HFFc6 (cell line): ENCODE measurements around the gene SUMO3. TPM values are rescaled to one million over a fixed set of nuclear protein-coding genes. Genes with fewer than 3 reads are reported as not detected.

Source experiments
- DNase-seq: peaks from one replicate; pipeline ENCODE4 v3.0.0-alpha.2; 2018
- H3K27ac Mint-ChIP-seq: 2 replicates; pipeline ENCODE4 v1.8.0; 2020; ENCODE audit warnings: mild to moderate bottlenecking, mixed read lengths
- H3K27me3 Mint-ChIP-seq: 2 replicates; pipeline ENCODE4 v1.8.0; 2021; ENCODE audit warnings: mild to moderate bottlenecking, moderate library complexity, mixed read lengths; ENCODE audit not compliant: insufficient read depth
- H3K36me3 Mint-ChIP-seq: 2 replicates; pipeline ENCODE4 v1.8.0; 2021; ENCODE audit warnings: low read depth, mixed read lengths
- H3K4me1 Mint-ChIP-seq: 2 replicates; pipeline ENCODE4 v1.8.0; 2020; ENCODE audit warnings: low read depth, mixed read lengths
- H3K4me3 Mint-ChIP-seq: 2 replicates; pipeline ENCODE4 v1.8.0; 2020; ENCODE audit warnings: mild to moderate bottlenecking, moderate library complexity, mixed read lengths
- H3K9me3 Mint-ChIP-seq: 2 replicates; pipeline ENCODE4 v1.8.0; 2020; ENCODE audit warnings: mild to moderate bottlenecking, mixed read lengths
- total RNA-seq, 6 experiments: library from RNA; stranded (reverse); fragmentation: NEBNext Ultra II Directional; extraction: Animal tissue kit (Norgen Biotek cat#: 25700); gene quantifications; 2 replicates in 1 of 6; 3 replicates in 5 of 6; pipeline ENCODE4 v1.2.3, GENCODE V29; 2021
- TF ChIP-seq, protein P1 (sequence below): fragments of 200-600 bp; sonication (generic); IDR thresholded peaks from 2 replicates; pipeline ENCODE4 v1.5.0; 2021; ENCODE audit warnings: antibody characterized with exemption, mild to moderate bottlenecking

The SUMO3 gene
- total RNA-seq, 6 experiments from 2014 or later: 116 to 160 (median 147) TPM

- TF ChIP-seq, protein P1, sequence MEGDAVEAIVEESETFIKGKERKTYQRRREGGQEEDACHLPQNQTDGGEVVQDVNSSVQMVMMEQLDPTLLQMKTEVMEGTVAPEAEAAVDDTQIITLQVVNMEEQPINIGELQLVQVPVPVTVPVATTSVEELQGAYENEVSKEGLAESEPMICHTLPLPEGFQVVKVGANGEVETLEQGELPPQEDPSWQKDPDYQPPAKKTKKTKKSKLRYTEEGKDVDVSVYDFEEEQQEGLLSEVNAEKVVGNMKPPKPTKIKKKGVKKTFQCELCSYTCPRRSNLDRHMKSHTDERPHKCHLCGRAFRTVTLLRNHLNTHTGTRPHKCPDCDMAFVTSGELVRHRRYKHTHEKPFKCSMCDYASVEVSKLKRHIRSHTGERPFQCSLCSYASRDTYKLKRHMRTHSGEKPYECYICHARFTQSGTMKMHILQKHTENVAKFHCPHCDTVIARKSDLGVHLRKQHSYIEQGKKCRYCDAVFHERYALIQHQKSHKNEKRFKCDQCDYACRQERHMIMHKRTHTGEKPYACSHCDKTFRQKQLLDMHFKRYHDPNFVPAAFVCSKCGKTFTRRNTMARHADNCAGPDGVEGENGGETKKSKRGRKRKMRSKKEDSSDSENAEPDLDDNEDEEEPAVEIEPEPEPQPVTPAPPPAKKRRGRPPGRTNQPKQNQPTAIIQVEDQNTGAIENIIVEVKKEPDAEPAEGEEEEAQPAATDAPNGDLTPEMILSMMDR: no peak
- Mint-ChIP-seq H3K9me3 (no peaks in the 10 kb centered on the region), H3K27me3 (no peaks in the 10 kb centered on the region; the same call in 1 of the 2 replicates), H3K4me3 (no peak overlapping the region), H3K27ac (no peak overlapping the region), H3K4me1 (peaks cover 19% of the 10 kb centered on the region), H3K36me3 (0 out of 2 replicates have a peak, but pooled peaks cover 4% of the 10 kb centered on the region)
- DNase-seq: no peak
These were observed 5.2 kb downstream of the SUMO3 start for GRCh38 chr21:44812640-44813039.

- TF ChIP-seq, protein P1: no peak
- DNase-seq: no peak
- Mint-ChIP-seq H3K27ac (no peak overlapping the region), H3K4me1 (peaks cover 10% of the 10 kb centered on the region), H3K4me3 (no peak overlapping the region), H3K36me3 (peaks cover 14% of the 10 kb centered on the region), H3K27me3 (peaks cover 2% of the 10 kb centered on the region), H3K9me3 (no peaks in the 10 kb centered on the region)
These were observed 7.1 kb downstream of the SUMO3 start for GRCh38 chr21:44810779-44811178.

GRCh38 chr21:44805859-44806258 is 12.0 kb downstream of the SUMO3 start:
- DNase-seq: no peak
- peaks cover 11% of the 10 kb centered on the region for H3K4me1 Mint-ChIP-seq
- H3K9me3 Mint-ChIP-seq: no peaks in the 10 kb centered on the region
- TF ChIP-seq, protein P1: no peak
- peaks cover 24% of the 10 kb centered on the region for H3K36me3 Mint-ChIP-seq
- H3K27me3 Mint-ChIP-seq: peaks cover 5% of the 10 kb centered on the region; the same call in 1 of the 2 replicates
- no peak overlapping the region; the same call in 1 of the 2 replicates for H3K27ac Mint-ChIP-seq
- H3K4me3 Mint-ChIP-seq: no peak overlapping the region

DNA sequence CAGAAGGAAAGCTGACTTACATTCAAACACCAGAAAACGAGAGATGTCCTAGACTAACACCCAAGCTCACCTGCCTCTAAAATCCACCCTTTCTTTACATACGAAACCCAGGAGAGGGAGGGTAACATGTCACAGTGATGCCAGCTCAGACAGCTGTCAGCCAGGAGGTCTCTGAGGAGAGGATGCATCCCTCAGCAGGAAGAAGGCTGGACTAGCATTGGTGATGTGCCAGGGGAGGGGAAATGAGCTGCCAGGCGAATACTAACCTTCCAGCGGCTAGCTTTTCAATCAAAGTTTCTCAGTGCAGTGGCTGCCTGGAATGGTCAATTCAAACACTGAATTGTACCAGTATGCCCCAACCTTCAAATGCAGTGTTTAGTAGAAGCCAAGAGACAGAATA is 12.6 kb downstream of the SUMO3 start:
- Mint-ChIP-seq H3K4me3 (no peak overlapping the region), H3K36me3 (peaks cover 24% of the 10 kb centered on the region), H3K4me1 (peaks cover 18% of the 10 kb centered on the region), H3K27me3 (peaks cover 5% of the 10 kb centered on the region; the same call in 1 of the 2 replicates), H3K27ac (no peak overlapping the region; the same call in 1 of the 2 replicates), H3K9me3 (no peaks in the 10 kb centered on the region)
- TF ChIP-seq, protein P1: no peak
- no peak for DNase-seq

DNA sequence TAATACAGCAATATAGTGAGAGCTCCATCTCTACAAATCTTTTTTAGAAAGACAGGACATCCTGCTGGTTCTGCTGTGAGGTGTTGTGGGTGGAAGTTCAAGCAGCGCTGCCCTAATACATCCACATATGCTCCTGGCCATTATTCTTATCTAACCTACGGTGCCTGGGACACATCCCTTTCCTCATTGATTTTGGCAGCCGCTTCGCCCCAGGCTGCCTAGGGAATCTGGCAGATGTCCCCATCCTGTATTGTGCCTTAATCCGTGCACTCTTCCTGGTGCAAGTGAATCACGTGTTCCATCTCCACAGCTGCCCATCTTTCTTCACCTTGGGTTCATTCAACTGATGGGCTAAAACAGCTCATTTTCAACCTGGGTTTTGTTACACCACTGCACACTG is 13.1 kb downstream of the SUMO3 start:
- no peak for DNase-seq
- TF ChIP-seq, protein P1: no peak
- H3K27ac Mint-ChIP-seq: no peak overlapping the region
- peaks cover 22% of the 10 kb centered on the region for H3K4me1 Mint-ChIP-seq
- H3K4me3 Mint-ChIP-seq: no peak overlapping the region
- peaks cover 28% of the 10 kb centered on the region for H3K36me3 Mint-ChIP-seq
- H3K27me3 Mint-ChIP-seq: peaks cover 5% of the 10 kb centered on the region; the same call in 1 of the 2 replicates
- H3K9me3 Mint-ChIP-seq: no peaks in the 10 kb centered on the region

GRCh38 chr21:44803651-44804050 is 14.2 kb downstream of the SUMO3 start:
- peaks cover 30% of the 10 kb centered on the region for H3K4me1 Mint-ChIP-seq
- H3K36me3 Mint-ChIP-seq: peaks cover 39% of the 10 kb centered on the region
- DNase-seq: no peak
- H3K27ac Mint-ChIP-seq: no peak overlapping the region
- no peak overlapping the region for H3K4me3 Mint-ChIP-seq
- TF ChIP-seq, protein P1: no peak
- no peaks in the 10 kb centered on the region for H3K9me3 Mint-ChIP-seq
- H3K27me3 Mint-ChIP-seq: peaks cover 5% of the 10 kb centered on the region; the same call in 1 of the 2 replicates
